ENCODE data around the gene AGO1.

- TF ChIP-seq CTCF (IDR thresholded peaks at IDR 0.05; ENCODE audit: borderline replicate concordance, extremely low read depth, low read length, poor library complexity, severe bottlenecking) (no peak), EZH2 (IDR thresholded peaks at IDR 0.05; ENCODE audit: borderline replicate concordance, low read depth, low read length, severe bottlenecking) (no peak)
Observed at GRCh38 chr1:35836734-35837133, 46.3 kb upstream of the AGO1 start.

All from DND-41 (cell line).